Measurements from ENCODE around the gene SGMS1.

GRCh38 chr10:50513956-50514355 lies 109.8 kb downstream of the SGMS1 start:
- TF ChIP-seq EZH2 (IDR thresholded peaks at IDR 0.05; ENCODE audit: low read length) (no peak), CTCF (optimal IDR thresholded peaks at IDR 0.05 in 1 of 3, IDR thresholded peaks at IDR 0.05 in 1 of 3, conservative IDR thresholded peaks at IDR 0.05 in 1 of 3; ENCODE audit: extremely low read depth in 1 of 3, insufficient read depth in 2 of 3, low read length in 3 of 3) (no peak)
